NT2/D1 (cell line): ENCODE data around the gene RBP3.

Experiments used
- DNase-seq: peaks from one replicate; pipeline ENCODE4 v3.0.0-alpha.2; 2011; ENCODE audit warnings: low read depth, low spot score
- H3K27me3 ChIP-seq: 2 replicates; pipeline ENCODE4 v1.6.0; 2011; ENCODE audit warnings: mild to moderate bottlenecking; ENCODE audit not compliant: insufficient read length, insufficient read depth
- H3K36me3 ChIP-seq: 2 replicates; pipeline ENCODE4 v1.6.1; 2011; ENCODE audit warnings: mild to moderate bottlenecking, low read length, mixed read lengths; ENCODE audit not compliant: insufficient read depth, insufficient read length
- H3K4me1 ChIP-seq: 2 replicates; pipeline ENCODE4 v1.5.1; 2011; ENCODE audit not compliant: insufficient read depth, insufficient read length
- H3K4me3 ChIP-seq: 2 replicates; pipeline ENCODE4 v1.5.1; 2011; ENCODE audit warnings: low read depth; ENCODE audit not compliant: insufficient read length
- H3K9ac ChIP-seq: 2 replicates; pipeline ENCODE4 v1.6.0; 2011; ENCODE audit warnings: low read depth; ENCODE audit not compliant: insufficient read length
- H3K9me3 ChIP-seq: 2 replicates; pipeline ENCODE4 v1.5.1; 2011; ENCODE audit warnings: mild to moderate bottlenecking, low read length; ENCODE audit not compliant: insufficient read depth
- SUZ12 ChIP-seq: IDR thresholded peaks from 2 replicates; pipeline ENCODE4 v1.6.1; 2011; ENCODE audit not compliant: insufficient read length, insufficient read depth; ENCODE audit errors: extremely low read depth
- YY1 ChIP-seq: IDR thresholded peaks from 2 replicates; pipeline ENCODE4 v1.6.1; 2011; ENCODE audit not compliant: insufficient read length, insufficient read depth
- ZNF274 ChIP-seq: IDR thresholded peaks from 2 replicates; pipeline ENCODE4 v1.6.1; 2011; ENCODE audit warnings: mild to moderate bottlenecking, low read depth, low read length

Gene RBP3

DNA sequence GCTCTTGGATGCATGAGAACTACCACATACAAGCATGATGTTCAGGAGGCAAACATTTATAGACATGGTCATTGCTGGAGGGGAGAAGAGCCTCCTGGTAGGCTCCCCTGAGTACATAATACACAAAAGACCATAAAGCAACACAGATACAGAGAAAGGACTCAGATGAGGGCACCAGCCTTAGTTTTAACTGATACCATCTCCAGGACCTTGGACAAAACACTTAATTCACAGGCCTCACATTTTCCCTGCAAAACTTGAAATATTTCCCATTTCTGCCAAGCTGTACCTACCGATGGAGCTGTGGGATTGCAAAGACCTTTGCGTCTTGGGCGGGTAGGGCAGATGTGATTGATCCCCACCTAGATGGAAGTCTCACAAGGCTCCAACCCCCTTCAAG is 52.6 kb downstream of the RBP3 start:
- TF ChIP-seq SUZ12 (no peak), YY1 (no peak), ZNF274 (no peak)
- Histone ChIP-seq H3K9ac (no peak overlapping the region), H3K4me3 (no peak overlapping the region), H3K36me3 (no peaks in the 10 kb centered on the region), H3K9me3 (0 out of 2 replicates have a peak, but pooled peaks cover 6% of the 10 kb centered on the region), H3K4me1 (peaks cover 29% of the 10 kb centered on the region), H3K27me3 (peaks cover 7% of the 10 kb centered on the region)
- DNase-seq, result no peak

GRCh38 chr10:47401210-47401609 is 53.0 kb downstream of the RBP3 start:
- Histone ChIP-seq H3K9ac (no peak overlapping the region), H3K4me3 (no peak overlapping the region), H3K36me3 (no peaks in the 10 kb centered on the region), H3K27me3 (peaks cover 7% of the 10 kb centered on the region), H3K4me1 (peaks cover 29% of the 10 kb centered on the region), H3K9me3 (0 out of 2 replicates have a peak, but pooled peaks cover 6% of the 10 kb centered on the region)
- no peak for TF ChIP-seq SUZ12
- TF ChIP-seq ZNF274, result no peak
- no peak for TF ChIP-seq YY1
- DNase-seq, result no peak

DNA sequence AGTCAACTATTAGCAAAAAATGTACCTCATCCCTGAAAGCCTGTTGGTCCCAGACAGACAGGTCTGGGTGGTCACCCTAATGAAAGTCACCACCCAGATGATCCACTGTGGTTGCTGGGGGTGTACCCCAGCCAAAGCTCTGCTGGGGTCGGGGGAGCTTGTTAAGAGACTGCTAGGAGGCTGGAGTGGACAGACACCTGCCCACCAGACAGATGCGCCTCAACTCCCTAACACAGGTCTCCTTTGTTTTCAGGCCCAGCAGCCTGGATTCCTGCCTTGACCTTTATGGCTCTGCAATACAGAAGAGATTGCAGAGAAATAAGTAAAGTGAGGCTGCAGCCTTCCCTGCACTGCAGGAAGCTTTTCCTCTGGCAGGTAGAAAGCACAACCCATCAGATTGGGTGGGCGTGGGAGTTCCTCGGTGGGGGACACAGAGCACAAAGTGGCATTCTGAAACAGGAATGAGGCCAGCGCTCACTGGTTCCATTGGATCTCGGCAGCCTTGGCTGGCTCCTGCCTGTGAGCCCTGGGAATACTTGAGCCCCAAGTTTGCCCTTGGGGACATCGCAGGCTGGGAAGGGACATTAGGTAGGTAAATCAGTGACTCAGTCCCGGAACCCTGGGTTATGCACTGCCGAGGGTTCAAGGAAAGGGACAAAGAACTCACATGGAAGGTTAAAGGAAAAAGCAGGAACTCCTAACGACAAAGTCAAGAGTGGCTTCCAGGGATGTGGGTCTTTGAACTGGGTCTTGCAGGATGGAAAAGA is 53.9 kb downstream of the RBP3 start:
- no peak for DNase-seq
- H3K9me3 ChIP-seq, result 0 out of 2 replicates have a peak, but pooled peaks cover 6% of the 10 kb centered on the region
- peaks cover 7% of the 10 kb centered on the region for H3K27me3 ChIP-seq
- no peaks in the 10 kb centered on the region for H3K36me3 ChIP-seq
- TF ChIP-seq YY1, result no peak
- no peak for TF ChIP-seq SUZ12
- TF ChIP-seq ZNF274, result no peak
- H3K4me3 ChIP-seq, result no peak overlapping the region
- no peak overlapping the region for H3K9ac ChIP-seq
- H3K4me1 ChIP-seq, result peaks cover 34% of the 10 kb centered on the region

- no peak for TF ChIP-seq SUZ12
- no peak for TF ChIP-seq ZNF274
- TF ChIP-seq YY1, result no peak
- H3K4me1 ChIP-seq, result peaks cover 38% of the 10 kb centered on the region
Measured at GRCh38 chr10:47402641-47403301, 54.6 kb downstream of the RBP3 start.

DNA sequence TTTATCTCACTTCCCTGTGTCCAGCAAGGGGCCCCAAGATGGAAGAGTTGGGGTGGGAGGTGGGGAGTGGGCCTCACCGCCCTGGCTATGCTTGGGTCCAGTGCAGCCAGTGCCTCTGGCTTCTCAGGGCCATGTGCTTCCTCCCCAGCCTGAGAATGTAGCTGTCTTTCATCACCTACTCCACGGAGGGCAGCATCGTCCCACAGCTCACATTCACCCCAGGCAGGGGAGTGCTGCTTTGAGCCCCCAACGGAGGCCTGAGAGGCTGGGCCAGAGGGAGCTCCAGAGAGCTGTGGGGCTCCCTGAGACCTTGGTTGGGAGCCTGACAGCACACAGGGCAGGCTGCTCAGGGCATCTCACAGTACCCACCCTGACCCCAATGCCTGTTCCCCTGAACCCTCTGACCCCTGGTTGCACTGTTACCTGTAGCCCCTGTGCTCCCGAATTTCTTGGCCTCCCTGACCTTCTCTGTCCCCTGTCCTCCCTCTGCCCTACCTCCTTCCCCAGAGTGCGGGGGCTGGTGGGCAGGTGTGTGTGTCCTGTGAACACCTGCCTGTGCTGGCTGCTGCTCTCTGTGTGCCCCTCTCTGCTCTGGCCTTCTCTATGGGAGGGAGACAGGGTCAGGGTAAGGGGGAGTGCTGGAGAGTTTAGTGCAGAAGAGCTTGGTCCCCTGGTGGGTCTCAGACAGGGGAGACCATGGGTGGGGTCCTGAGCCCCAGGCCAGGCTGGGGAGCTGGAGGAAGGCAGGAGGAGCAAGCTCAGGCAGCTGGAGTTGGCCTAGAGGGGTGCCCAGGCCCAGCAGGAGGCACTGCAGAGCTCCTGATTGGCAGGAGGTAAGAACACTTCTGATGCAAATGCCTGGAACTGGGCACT is 55.5 kb downstream of the RBP3 start:
- H3K9ac ChIP-seq, result peak overlapping the region; percentile 56
- H3K4me1 ChIP-seq, result peaks cover 38% of the 10 kb centered on the region
- no peak for TF ChIP-seq ZNF274
- no peak for TF ChIP-seq YY1
- no peak for TF ChIP-seq SUZ12
- no peak for DNase-seq
- H3K4me3 ChIP-seq, result no peak overlapping the region
- H3K27me3 ChIP-seq, result peaks cover 7% of the 10 kb centered on the region
- 0 out of 2 replicates have a peak, but pooled peaks cover under 1% of the 10 kb centered on the region for H3K9me3 ChIP-seq
- no peaks in the 10 kb centered on the region for H3K36me3 ChIP-seq

More at GRCh38 chr10:47402641-47403301, 54.6 kb downstream of the RBP3 start:
- H3K4me3 ChIP-seq, result no peak overlapping the region
- H3K36me3 ChIP-seq, result no peaks in the 10 kb centered on the region
- 0 out of 2 replicates have a peak, but pooled peaks cover 6% of the 10 kb centered on the region for H3K9me3 ChIP-seq
- DNase-seq, result peak; percentile 66
- H3K27me3 ChIP-seq, result peaks cover 7% of the 10 kb centered on the region
- H3K9ac ChIP-seq, result peak overlapping the region; percentile 56

- TF ChIP-seq ZNF274, result no peak
- TF ChIP-seq YY1, result no peak
- no peak for TF ChIP-seq SUZ12
- H3K9ac ChIP-seq, result peak overlapping the region; percentile 50
- no peak for DNase-seq
- H3K4me1 ChIP-seq, result peaks cover 38% of the 10 kb centered on the region
- no peaks in the 10 kb centered on the region for H3K9me3 ChIP-seq
- no peak overlapping the region for H3K4me3 ChIP-seq
- no peaks in the 10 kb centered on the region for H3K36me3 ChIP-seq
- peaks cover 7% of the 10 kb centered on the region for H3K27me3 ChIP-seq
Measured at GRCh38 chr10:47404446-47404845, 56.3 kb downstream of the RBP3 start.

- H3K4me3 ChIP-seq, result no peak overlapping the region
- H3K9me3 ChIP-seq, result no peaks in the 10 kb centered on the region
- no peak for TF ChIP-seq YY1
- TF ChIP-seq SUZ12, result no peak
- TF ChIP-seq ZNF274, result no peak
- no peaks in the 10 kb centered on the region for H3K36me3 ChIP-seq
- no peak overlapping the region for H3K9ac ChIP-seq
- H3K27me3 ChIP-seq, result peaks cover 7% of the 10 kb centered on the region
- peaks cover 38% of the 10 kb centered on the region for H3K4me1 ChIP-seq
- no peak for DNase-seq
Measured at GRCh38 chr10:47404937-47405336, 56.8 kb downstream of the RBP3 start.
